ENCODE data around the gene DDX46.
"Not testable (repeated sequence)": the region's sequence is repeated elsewhere in the genome, so short reads cannot be mapped to it uniquely, and the experiment has no call there.

DDX46 gene

GRCh38 chr5:134845335-134845851 is 86.8 kb downstream of the DDX46 start:
- no peaks in the 10 kb centered on the region for H3K9me3 ChIP-seq (ENCODE audit: insufficient read depth, low read depth, low read length)
- peak overlapping the region; percentile 87 for H3K27ac ChIP-seq (ENCODE audit: low read depth, low read length)
- H3K4me3 ChIP-seq (ENCODE audit: low read length) = peak overlapping the region; percentile 97
- H3K27me3 ChIP-seq (ENCODE audit: insufficient read depth, low read length) = no peaks in the 10 kb centered on the region
- peaks cover 11% of the 10 kb centered on the region; the same call in 1 of the 2 replicates for H3K36me3 ChIP-seq (ENCODE audit: insufficient read depth, low read length)
- H3K4me1 ChIP-seq (ENCODE audit: insufficient read depth, low read length) = peaks cover 4% of the 10 kb centered on the region; the same call in 1 of the 2 replicates
- 38% methylated on average over 12 of the region's 12 CpGs for WGBS
- peak overlapping the region; percentile 98 for H3K9ac ChIP-seq (ENCODE audit: low read depth, low read length)

GRCh38 chr5:134845852-134846640 is 87.5 kb downstream of the DDX46 start, which contains the start of gene C5orf24:
Gene C5orf24 (plus strand): TSS chr5:134845968. CDS start chr5:134854901, 8,933 bp downstream.
- Histone ChIP-seq H3K27me3 (ENCODE audit: insufficient read depth, low read length) (no peaks in the 10 kb centered on the region), H3K27ac (ENCODE audit: low read depth, low read length) (peak within 1 kb of the TSS; percentile 87), H3K9me3 (ENCODE audit: insufficient read depth, low read depth, low read length) (no peaks in the 10 kb centered on the region), H3K4me3 (ENCODE audit: low read length) (peak within 1 kb of the TSS; percentile 97), H3K36me3 (ENCODE audit: insufficient read depth, low read length) (peaks cover 12% of the 10 kb centered on the region; the same call in 1 of the 2 replicates), H3K4me1 (ENCODE audit: insufficient read depth, low read length) (peaks cover 4% of the 10 kb centered on the region; the same call in 1 of the 2 replicates), H3K9ac (ENCODE audit: low read depth, low read length) (peak within 1 kb of the TSS; percentile 98)
- under 1% methylated on average over 84 of the region's 84 CpGs for WGBS

GRCh38 chr5:134846641-134846960 is 88.0 kb downstream of the DDX46 start:
- H3K4me1 ChIP-seq (ENCODE audit: insufficient read depth, low read length) = peaks cover 4% of the 10 kb centered on the region; the same call in 1 of the 2 replicates
- H3K4me3 ChIP-seq (ENCODE audit: low read length) = peak overlapping the region; percentile 97
- 9% methylated on average over 10 of the region's 11 CpGs for WGBS
- peak overlapping the region; percentile 98 for H3K9ac ChIP-seq (ENCODE audit: low read depth, low read length)
- H3K9me3 ChIP-seq (ENCODE audit: insufficient read depth, low read depth, low read length) = no peaks in the 10 kb centered on the region
- no peaks in the 10 kb centered on the region for H3K27me3 ChIP-seq (ENCODE audit: insufficient read depth, low read length)
- H3K36me3 ChIP-seq (ENCODE audit: insufficient read depth, low read length) = peaks cover 15% of the 10 kb centered on the region; the same call in 1 of the 2 replicates
- H3K27ac ChIP-seq (ENCODE audit: low read depth, low read length) = peak overlapping the region; percentile 87

- WGBS = 94% methylated on average over 5 of the region's 7 CpGs
- not testable (repeated sequence) for H3K27me3 ChIP-seq (ENCODE audit: insufficient read depth, low read length)
Observed at GRCh38 chr5:134849434-134849933, 90.9 kb downstream of the DDX46 start.

GRCh38 chr5:134851307-134851923 is 92.8 kb downstream of the DDX46 start:
- no peak overlapping the region for H3K27ac ChIP-seq (ENCODE audit: low read depth, low read length)
- H3K27me3 ChIP-seq (ENCODE audit: insufficient read depth, low read length) = no peaks in the 10 kb centered on the region
- no peak overlapping the region for H3K9ac ChIP-seq (ENCODE audit: low read depth, low read length)
- peaks cover 49% of the 10 kb centered on the region for H3K36me3 ChIP-seq (ENCODE audit: insufficient read depth, low read length)
- WGBS = 88% methylated on average over 1 of the region's 1 CpG
- H3K4me3 ChIP-seq (ENCODE audit: low read length) = no peak overlapping the region
- no peaks in the 10 kb centered on the region for H3K9me3 ChIP-seq (ENCODE audit: insufficient read depth, low read depth, low read length)
- peaks cover 4% of the 10 kb centered on the region; the same call in 1 of the 2 replicates for H3K4me1 ChIP-seq (ENCODE audit: insufficient read depth, low read length)

More at GRCh38 chr5:134849434-134849933, 90.9 kb downstream of the DDX46 start:
- H3K9me3 ChIP-seq (ENCODE audit: insufficient read depth, low read depth, low read length); H3K27ac ChIP-seq (ENCODE audit: low read depth, low read length); H3K4me1 ChIP-seq (ENCODE audit: insufficient read depth, low read length); H3K4me3 ChIP-seq (ENCODE audit: low read length); H3K9ac ChIP-seq (ENCODE audit: low read depth, low read length): not testable (repeated sequence)
- H3K36me3 ChIP-seq (ENCODE audit: insufficient read depth, low read length) = peaks cover 32% of the 10 kb centered on the region

GRCh38 chr5:134856465-134856864 is 97.9 kb downstream of the DDX46 start:
- not testable (repeated sequence) for H3K4me3 ChIP-seq (ENCODE audit: low read length); H3K9ac ChIP-seq (ENCODE audit: low read depth, low read length); H3K4me1 ChIP-seq (ENCODE audit: insufficient read depth, low read length); H3K27me3 ChIP-seq (ENCODE audit: insufficient read depth, low read length); H3K27ac ChIP-seq (ENCODE audit: low read depth, low read length); H3K9me3 ChIP-seq (ENCODE audit: insufficient read depth, low read depth, low read length)
- 100% methylated on average over 5 of the region's 7 CpGs for WGBS
- peaks cover 69% of the 10 kb centered on the region for H3K36me3 ChIP-seq (ENCODE audit: insufficient read depth, low read length)

GRCh38 chr5:134857401-134857800 is 98.8 kb downstream of the DDX46 start:
- Histone ChIP-seq H3K9ac (ENCODE audit: low read depth, low read length) (no peak overlapping the region), H3K4me1 (ENCODE audit: insufficient read depth, low read length) (no peaks in the 10 kb centered on the region), H3K36me3 (ENCODE audit: insufficient read depth, low read length) (peaks cover 62% of the 10 kb centered on the region), H3K27ac (ENCODE audit: low read depth, low read length) (no peak overlapping the region), H3K27me3 (ENCODE audit: insufficient read depth, low read length) (no peaks in the 10 kb centered on the region), H3K9me3 (ENCODE audit: insufficient read depth, low read depth, low read length) (no peaks in the 10 kb centered on the region), H3K4me3 (ENCODE audit: low read length) (no peak overlapping the region)
- 93% methylated on average over 3 of the region's 3 CpGs for WGBS

GRCh38 chr5:134864707-134865106 is 106.1 kb downstream of the DDX46 start:
- Histone ChIP-seq H3K4me3 (ENCODE audit: low read length) (no peak overlapping the region), H3K27me3 (ENCODE audit: insufficient read depth, low read length) (no peaks in the 10 kb centered on the region), H3K27ac (ENCODE audit: low read depth, low read length) (no peak overlapping the region), H3K36me3 (ENCODE audit: insufficient read depth, low read length) (peaks cover under 1% of the 10 kb centered on the region), H3K9me3 (ENCODE audit: insufficient read depth, low read depth, low read length) (no peaks in the 10 kb centered on the region), H3K4me1 (ENCODE audit: insufficient read depth, low read length) (no peaks in the 10 kb centered on the region), H3K9ac (ENCODE audit: low read depth, low read length) (no peak overlapping the region)
- WGBS = 85% methylated on average over 2 of the region's 2 CpGs

- Histone ChIP-seq H3K4me3 (ENCODE audit: low read length) (peak overlapping the region; percentile 88), H3K27ac (ENCODE audit: low read depth, low read length) (peak overlapping the region; percentile 85), H3K4me1 (ENCODE audit: insufficient read depth, low read length) (peaks cover 15% of the 10 kb centered on the region), H3K9ac (ENCODE audit: low read depth, low read length) (peak overlapping the region; percentile 91; the same call in 1 of the 2 replicates), H3K9me3 (ENCODE audit: insufficient read depth, low read depth, low read length) (no peaks in the 10 kb centered on the region), H3K27me3 (ENCODE audit: insufficient read depth, low read length) (no peaks in the 10 kb centered on the region), H3K36me3 (ENCODE audit: insufficient read depth, low read length) (no peaks in the 10 kb centered on the region)
- WGBS = 87% methylated on average over 5 of the region's 6 CpGs
Observed at GRCh38 chr5:134873494-134873893, 114.9 kb downstream of the DDX46 start.

- peaks cover 15% of the 10 kb centered on the region for H3K4me1 ChIP-seq (ENCODE audit: insufficient read depth, low read length)
- peak within 1 kb of the TSS; percentile 91 for H3K9ac ChIP-seq (ENCODE audit: low read depth, low read length)
- H3K27me3 ChIP-seq (ENCODE audit: insufficient read depth, low read length) = no peaks in the 10 kb centered on the region
- 4% methylated on average over 77 of the region's 79 CpGs for WGBS
- H3K27ac ChIP-seq (ENCODE audit: low read depth, low read length) = peak within 1 kb of the TSS; percentile 85
- H3K4me3 ChIP-seq (ENCODE audit: low read length) = peak within 1 kb of the TSS; percentile 88
- no peaks in the 10 kb centered on the region for H3K9me3 ChIP-seq (ENCODE audit: insufficient read depth, low read depth, low read length)
- no peaks in the 10 kb centered on the region for H3K36me3 ChIP-seq (ENCODE audit: insufficient read depth, low read length)
Observed at GRCh38 chr5:134873987-134874830, 115.6 kb downstream of the DDX46 start, which contains the start of gene TXNDC15. Gene TXNDC15 (plus strand): TSS chr5:134874371. CDS start chr5:134874428, 57 bp downstream.

Measured in HUES64 (cell line).